HS-27A (cell line): ENCODE measurements around the gene PCNT.
"Not testable (repeated sequence)": the region's sequence is repeated elsewhere in the genome, so short reads cannot be mapped to it uniquely, and the experiment has no call there.

Experiments
- DNase-seq: peaks from one replicate; pipeline ENCODE4 v3.0.0-alpha.2; 2012; ENCODE audit warnings: low read depth, missing footprints

PCNT gene

GRCh38 chr21:46357684-46358425 lies 33.9 kb downstream of the PCNT start:
- DNase-seq = no peak

GRCh38 chr21:46361176-46361575 lies 37.2 kb downstream of the PCNT start:
- no peak for DNase-seq

- DNase-seq = no peak
Observed at GRCh38 chr21:46361935-46362334, 38.0 kb downstream of the PCNT start.

GRCh38 chr21:46362946-46363345 lies 39.0 kb downstream of the PCNT start:
- DNase-seq = no peak

- DNase-seq = no peak
Observed at GRCh38 chr21:46363698-46364097, 39.7 kb downstream of the PCNT start.

- no peak for DNase-seq
Observed at GRCh38 chr21:46366091-46366490, 42.1 kb downstream of the PCNT start.

GRCh38 chr21:46366561-46366960 lies 42.6 kb downstream of the PCNT start:
- DNase-seq = no peak

GRCh38 chr21:46366966-46367365 lies 43.0 kb downstream of the PCNT start:
- DNase-seq = no peak

- no peak for DNase-seq
Observed at GRCh38 chr21:46368533-46369285, 44.8 kb downstream of the PCNT start.

- DNase-seq = no peak
Observed at GRCh38 chr21:46369520-46370235, 45.7 kb downstream of the PCNT start.

- DNase-seq = no peak
Observed at GRCh38 chr21:46371204-46372013, 47.5 kb downstream of the PCNT start.

GRCh38 chr21:46372014-46372485 lies 48.1 kb downstream of the PCNT start:
- no peak for DNase-seq

- not testable (repeated sequence) for DNase-seq
Observed at GRCh38 chr21:46372947-46373346, 49.0 kb downstream of the PCNT start.

- DNase-seq = no peak
Observed at GRCh38 chr21:46374761-46375389, 50.9 kb downstream of the PCNT start.

- no peak for DNase-seq
Observed at GRCh38 chr21:46375560-46376230, 51.7 kb downstream of the PCNT start.

- no peak for DNase-seq
Observed at GRCh38 chr21:46376231-46376628, 52.3 kb downstream of the PCNT start.

- no peak for DNase-seq
Observed at GRCh38 chr21:46376856-46377453, 53.0 kb downstream of the PCNT start.

- DNase-seq = no peak
Observed at GRCh38 chr21:46377789-46378188, 53.8 kb downstream of the PCNT start.

GRCh38 chr21:46379105-46379504 lies 55.1 kb downstream of the PCNT start:
- DNase-seq = no peak

- no peak for DNase-seq
Observed at GRCh38 chr21:46379691-46380090, 55.7 kb downstream of the PCNT start.
